Transverse colon (tissue), 4 donors: ENCODE results near the gene TOLLIP.

Source experiments
- EP300 ChIP-seq: sonication (generic); formaldehyde crosslinking; IDR thresholded peaks from one replicate; pipeline ENCODE4 v1.6.1; 2017; ENCODE audit warnings: antibody characterized with exemption, low read depth
- POLR2A ChIP-seq: fragments of 450-650 bp; IDR thresholded peaks from one replicate; pipeline ENCODE4 v1.6.1; 2016; ENCODE audit warnings: antibody characterized with exemption, mild to moderate bottlenecking, moderate library complexity
- POLR2AphosphoS5 ChIP-seq, 3 donors: sonication (generic); formaldehyde crosslinking; IDR thresholded peaks; one replicate each; pipeline ENCODE4 v1.6.1; 2016; ENCODE audit warnings: antibody characterized with exemption in 3 of 3
- TF ChIP-seq, protein P1 (sequence below), 5 experiments: fragments of 200-600 bp in 3 of 5; fragments of 450-650 bp in 2 of 5; sonication (generic) in 3 of 5; IDR thresholded peaks; 1 replicate in 2 of 5; 2 replicates in 3 of 5; pipeline ENCODE4 v1.5.1; 2016 to 2017; ENCODE audit warnings: antibody characterized with exemption in 5 of 5, inconsistent platforms in 3 of 5, mild to moderate bottlenecking in 2 of 5, moderate library complexity in 1 of 5

DNA sequence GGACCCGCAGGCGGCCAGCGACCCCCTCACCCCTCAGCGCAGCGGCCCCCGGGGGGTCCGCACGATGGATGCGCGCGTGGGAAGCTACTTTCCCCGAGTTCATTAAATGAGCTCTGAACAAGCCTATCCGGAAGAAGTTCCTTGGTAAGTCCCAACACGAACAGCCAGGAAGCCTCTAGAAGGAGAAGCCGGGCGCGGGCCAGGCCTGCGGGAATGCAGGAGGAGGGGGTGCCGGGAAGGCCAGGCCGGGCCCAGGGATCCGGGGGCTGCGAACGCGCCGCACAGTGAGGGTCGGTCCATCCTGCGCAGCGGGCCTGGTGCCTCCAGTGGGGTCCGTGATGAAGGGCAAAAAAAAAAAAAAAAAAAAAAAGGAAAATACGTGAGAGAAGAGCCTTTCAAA is 36.9 kb downstream of the TOLLIP start:
- TF ChIP-seq POLR2A (no peak), POLR2AphosphoS5 (IDR thresholded peaks at IDR 0.05) (no peak), EP300 (no peak)
- TF ChIP-seq, protein P1, sequence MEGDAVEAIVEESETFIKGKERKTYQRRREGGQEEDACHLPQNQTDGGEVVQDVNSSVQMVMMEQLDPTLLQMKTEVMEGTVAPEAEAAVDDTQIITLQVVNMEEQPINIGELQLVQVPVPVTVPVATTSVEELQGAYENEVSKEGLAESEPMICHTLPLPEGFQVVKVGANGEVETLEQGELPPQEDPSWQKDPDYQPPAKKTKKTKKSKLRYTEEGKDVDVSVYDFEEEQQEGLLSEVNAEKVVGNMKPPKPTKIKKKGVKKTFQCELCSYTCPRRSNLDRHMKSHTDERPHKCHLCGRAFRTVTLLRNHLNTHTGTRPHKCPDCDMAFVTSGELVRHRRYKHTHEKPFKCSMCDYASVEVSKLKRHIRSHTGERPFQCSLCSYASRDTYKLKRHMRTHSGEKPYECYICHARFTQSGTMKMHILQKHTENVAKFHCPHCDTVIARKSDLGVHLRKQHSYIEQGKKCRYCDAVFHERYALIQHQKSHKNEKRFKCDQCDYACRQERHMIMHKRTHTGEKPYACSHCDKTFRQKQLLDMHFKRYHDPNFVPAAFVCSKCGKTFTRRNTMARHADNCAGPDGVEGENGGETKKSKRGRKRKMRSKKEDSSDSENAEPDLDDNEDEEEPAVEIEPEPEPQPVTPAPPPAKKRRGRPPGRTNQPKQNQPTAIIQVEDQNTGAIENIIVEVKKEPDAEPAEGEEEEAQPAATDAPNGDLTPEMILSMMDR (IDR thresholded peaks at IDR 0.05), result no peak
